ENCODE results near the gene EPHA8.

- no peak for TF ChIP-seq EZH2 (IDR thresholded peaks at IDR 0.05; ENCODE audit: low read depth)
- TF ChIP-seq, protein P1, sequence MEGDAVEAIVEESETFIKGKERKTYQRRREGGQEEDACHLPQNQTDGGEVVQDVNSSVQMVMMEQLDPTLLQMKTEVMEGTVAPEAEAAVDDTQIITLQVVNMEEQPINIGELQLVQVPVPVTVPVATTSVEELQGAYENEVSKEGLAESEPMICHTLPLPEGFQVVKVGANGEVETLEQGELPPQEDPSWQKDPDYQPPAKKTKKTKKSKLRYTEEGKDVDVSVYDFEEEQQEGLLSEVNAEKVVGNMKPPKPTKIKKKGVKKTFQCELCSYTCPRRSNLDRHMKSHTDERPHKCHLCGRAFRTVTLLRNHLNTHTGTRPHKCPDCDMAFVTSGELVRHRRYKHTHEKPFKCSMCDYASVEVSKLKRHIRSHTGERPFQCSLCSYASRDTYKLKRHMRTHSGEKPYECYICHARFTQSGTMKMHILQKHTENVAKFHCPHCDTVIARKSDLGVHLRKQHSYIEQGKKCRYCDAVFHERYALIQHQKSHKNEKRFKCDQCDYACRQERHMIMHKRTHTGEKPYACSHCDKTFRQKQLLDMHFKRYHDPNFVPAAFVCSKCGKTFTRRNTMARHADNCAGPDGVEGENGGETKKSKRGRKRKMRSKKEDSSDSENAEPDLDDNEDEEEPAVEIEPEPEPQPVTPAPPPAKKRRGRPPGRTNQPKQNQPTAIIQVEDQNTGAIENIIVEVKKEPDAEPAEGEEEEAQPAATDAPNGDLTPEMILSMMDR (conservative IDR thresholded peaks at IDR 0.05), result no peak
Observed at GRCh38 chr1:22547818-22548462, 15.3 kb upstream of the EPHA8 start.
